HepG2 (cell line): Measurements from ENCODE around the gene UCP2. TPM values are rescaled to one million over a fixed set of nuclear protein-coding genes. Genes with fewer than 3 reads are reported as not detected.
"Not testable (repeated sequence)": the region's sequence is repeated elsewhere in the genome, so short reads cannot be mapped to it uniquely, and the experiment has no call there.

Source experiments
- ATAC-seq: fragments of 200-7000 bp; cut with Tn5 transposase; 3 replicates; pipeline ENCODE4 v1.9.1; 2020; ENCODE audit warnings: mild to moderate bottlenecking, moderate library complexity
- BruUV-seq: library from RNA; stranded (reverse); fragments of 400-500 nt; replicated peaks from 2 replicates; lab custom pipeline; 2021; lab: Mats Ljungman, UMichigan
- CTCF ChIA-PET: fragments of 300-600 bp; formaldehyde crosslinking; extraction: SDS; loops from one replicate; lab custom pipeline; 2021; ENCODE audit warnings: low total read pairs, inconsistent platforms, low intra/inter-chr PET ratio; lab: Yijun Ruan, JAX
- POLR2A ChIA-PET: fragments of 350-600 bp; sonication (Branson Sonifier 250); formaldehyde crosslinking; loops from one replicate; lab custom pipeline; 2020; ENCODE audit warnings: antibody characterized with exemption, inconsistent platforms; lab: Yijun Ruan, JAX
- DNase-seq: peaks from one replicate; pipeline ENCODE4 v3.0.0-alpha.2; 2015; ENCODE audit warnings: low spot score
- FAIRE-seq: peaks from 3 replicates; lab custom pipeline; 2011; peaks lifted over from hg19 to GRCh38; lab: Jason Lieb, UNC
- H2AFZ ChIP-seq: one replicate; pipeline ENCODE4 v1.6.1; 2011; ENCODE audit warnings: low read length, inconsistent platforms
- H3K27ac ChIP-seq: fragments of 300-600 bp; 3 replicates; pipeline ENCODE4 v1.8.0; 2011; ENCODE audit warnings: mixed run types, mild to moderate bottlenecking, mixed read lengths, low read length, inconsistent platforms; ENCODE audit not compliant: insufficient read depth; ENCODE audit errors: extremely low read length
- H3K27me3 ChIP-seq, 2 experiments: fragments of 200-600 bp in 1 of 2; 2 replicates in 1 of 2; 3 replicates in 1 of 2; pipeline versions ENCODE4 v1.6.0 to v1.8.0; 2011; ENCODE audit warnings: low read length in 2 of 2, mild to moderate bottlenecking in 2 of 2, moderate library complexity in 2 of 2, inconsistent platforms in 1 of 2; ENCODE audit not compliant: insufficient read depth in 2 of 2, control insufficient read depth in 1 of 2
- H3K36me3 ChIP-seq, 2 experiments: fragments of 200-600 bp in 1 of 2; replicated peaks in 1 of 2; 2 replicates in 1 of 2; 3 replicates in 1 of 2; pipeline versions ENCODE4 v1.5.1 to v1.8.0; 2011; ENCODE audit warnings: low read length in 2 of 2, inconsistent platforms in 1 of 2; ENCODE audit not compliant: insufficient read depth in 2 of 2, control insufficient read depth in 1 of 2
- H3K4me1 ChIP-seq: 2 replicates; pipeline ENCODE4 v1.5.1; 2012; ENCODE audit warnings: low read length, inconsistent platforms; ENCODE audit not compliant: insufficient read depth
- H3K4me2 ChIP-seq: 2 replicates; pipeline ENCODE4 v1.6.0; 2011; ENCODE audit warnings: low read depth, low read length, inconsistent platforms
- H3K4me3 ChIP-seq, 3 experiments: fragments of 200-600 bp in 1 of 3; sonication (generic), shearing (Covaris generic) in 1 of 3; replicated peaks in 1 of 3; 2 replicates each; pipeline ENCODE4 v1.5.1; 2011 to 2016; ENCODE audit warnings: low read length in 3 of 3, inconsistent platforms in 2 of 3, low read depth in 2 of 3, mild to moderate bottlenecking in 2 of 3, control low read depth in 1 of 3, mixed read lengths in 1 of 3; ENCODE audit not compliant: insufficient read depth in 1 of 3
- H3K79me2 ChIP-seq: one replicate; pipeline ENCODE4 v1.6.1; 2011; ENCODE audit warnings: low read length, inconsistent platforms; ENCODE audit not compliant: insufficient read depth
- H3K9ac ChIP-seq: 2 replicates; pipeline ENCODE4 v1.6.0; 2011; ENCODE audit warnings: mild to moderate bottlenecking, low read depth, low read length, inconsistent platforms; ENCODE audit not compliant: insufficient read depth
- H3K9me3 ChIP-seq: 2 replicates; pipeline ENCODE4 v1.5.1; 2012; ENCODE audit warnings: mild to moderate bottlenecking, low read length
- H4K20me1 ChIP-seq: 2 replicates; pipeline ENCODE4 v1.6.0; 2011; ENCODE audit warnings: inconsistent platforms, mild to moderate bottlenecking, low read length, moderate library complexity; ENCODE audit not compliant: insufficient read depth
- HNF4A ChIP-seq: sonication (generic); formaldehyde crosslinking; IDR thresholded peaks from 2 replicates; pipeline ENCODE4 v1.4.0; 2020; ENCODE audit warnings: missing genetic modification reagents
- PRDM10 ChIP-seq: sonication (generic); formaldehyde crosslinking; IDR thresholded peaks from 2 replicates; pipeline ENCODE4 v1.4.0; 2020; ENCODE audit warnings: low read depth, missing genetic modification reagents
- TEAD3 ChIP-seq: optimal IDR thresholded peaks from 2 replicates; pipeline ENCODE3; 2016; ENCODE audit warnings: borderline replicate concordance
- ZNF263 ChIP-seq: sonication (generic); formaldehyde crosslinking; IDR thresholded peaks from 2 replicates; pipeline ENCODE4 v1.4.0; 2020; ENCODE audit warnings: missing genetic modification reagents
- WGBS: methylation state at CpG from one replicate; pipeline ENCODE4 v1.1.6; 2017; ENCODE audit warnings: low lambda C conversion rate; 5-methylcytosine and 5-hydroxymethylcytosine counted together
- in situ Hi-C: cut with HindIII; loops from 2 replicates; pipeline ENCODE4 v1.10.0; 2017; ENCODE audit warnings: low pct_unique_long_range_greater_than_20kb; ENCODE audit not compliant: extremely low pct_ligation_motif_present
- intact Hi-C: fragments of 100-400 bp; cut with micrococcal nuclease; formaldehyde crosslinking; loops from one replicate; pipeline ENCODE4 v1.10.0; 2022; ENCODE audit not compliant: unreplicated experiment
- polyA plus RNA-seq, 8 experiments: library from polyadenylated mRNA; depleted of rRNA in 3 of 8; stranded (reverse) in 7 of 8; unstranded in 1 of 8; fragments of >200 nt; fragmentation: Illumina TruSeq in 4 of 8; extraction: Trizol in 4 of 8; gene quantifications; 2 replicates each; pipeline versions ENCODE4 v1.2.1 to v1.2.3, GENCODE V29; 2011 to 2016; ENCODE audit warnings: low read depth in 4 of 8, missing spikeins in 1 of 8, mixed read lengths in 1 of 8; ENCODE audit not compliant: insufficient read depth in 1 of 8
- total RNA-seq, 5 experiments: library from RNA; depleted of rRNA; stranded (reverse); fragments of >200 nt; fragmentation: Illumina TruSeq; extraction: Trizol; gene quantifications; 2 replicates each; pipeline ENCODE4 v1.2.3, GENCODE V29; 2016; ENCODE audit warnings: low read depth in 1 of 5

The UCP2 gene
- total and polyA plus RNA-seq, 2 of the 13 experiments (the other 11 are each of a cell fraction or from before 2014, with no cell fraction given) = 2.7 to 3.2 TPM

- Histone ChIP-seq H3K27ac (no peak overlapping the region), H3K4me2 (0 out of 2 replicates have a peak overlapping the region, but pooled peaks have one; percentile 27), H3K9me3 (no peaks in the 10 kb centered on the region), H3K4me3 (no peak overlapping the region), H3K9ac (no peak overlapping the region), H3K36me3 (no peaks in the 10 kb centered on the region), H2AFZ (no peak overlapping the region), H4K20me1 (no peaks in the 10 kb centered on the region), H3K4me1 (peaks cover 41% of the 10 kb centered on the region), H3K79me2 (no peaks in the 10 kb centered on the region), H3K27me3 (no peaks in the 10 kb centered on the region; a peak in 1 of 5 replicates)
- FAIRE-seq (no peak), ATAC-seq (no peak), DNase-seq (peak; percentile 13)
- WGBS = 28% methylated on average over 7 of the region's 7 CpGs
- POLR2A ChIA-PET = no interaction called here
- TF ChIP-seq TEAD3 (CRISPR knock-in tag) = peak; percentile 12
- TF ChIP-seq ZNF263 (CRISPR knock-in tag) = peak; percentile 89
- no peak for TF ChIP-seq PRDM10 (CRISPR knock-in tag)
- peak; percentile 63; the same call in 1 of the 2 replicates for TF ChIP-seq HNF4A
- intact Hi-C loops (no loop called here), in situ Hi-C loops (no loop called here)
- BruUV-seq = no TSS peak
- CTCF ChIA-PET = no interaction called here
Observed at GRCh38 chr11:73988227-73988626, 5.6 kb upstream of the UCP2 start.

DNA sequence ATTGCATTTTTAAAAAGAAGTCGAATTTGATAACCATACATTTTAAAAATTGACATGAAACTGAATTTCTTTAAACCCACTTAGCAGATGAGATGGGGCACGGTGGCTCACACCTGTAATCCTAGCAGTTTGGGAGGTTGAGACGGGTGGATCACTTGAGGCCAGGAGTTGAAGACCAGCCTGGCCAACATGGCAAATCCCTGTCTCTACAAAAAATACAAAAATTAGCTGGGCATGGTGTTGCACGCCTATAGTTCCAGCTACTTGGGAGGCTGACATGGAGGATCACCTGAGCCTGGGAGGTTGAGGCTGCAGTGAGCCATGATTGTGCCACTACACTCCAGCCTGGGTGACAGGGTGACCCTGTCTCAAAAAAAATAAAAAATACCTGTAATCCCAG lies 3.0 kb upstream of the UCP2 start:
- ATAC-seq, intact Hi-C loops, H3K36me3 ChIP-seq, H3K4me2 ChIP-seq, H3K27me3 ChIP-seq, H2AFZ ChIP-seq, in situ Hi-C loops, CTCF ChIA-PET, BruUV-seq, DNase-seq, POLR2A ChIA-PET, H3K27ac ChIP-seq, FAIRE-seq, H4K20me1 ChIP-seq, H3K9ac ChIP-seq, H3K4me3 ChIP-seq, H3K9me3 ChIP-seq, H3K79me2 ChIP-seq: not testable (repeated sequence)
- 78% methylated on average over 4 of the region's 4 CpGs for WGBS
- peaks cover 51% of the 10 kb centered on the region for H3K4me1 ChIP-seq
